ENCODE measurements around the gene DGLUCY.

- no peak for TF ChIP-seq CTCF (IDR thresholded peaks at IDR 0.05 in 8 of 11, conservative IDR thresholded peaks at IDR 0.05 in 3 of 11)
- no peak for TF ChIP-seq POLR2AphosphoS5 (IDR thresholded peaks at IDR 0.05)
- TF ChIP-seq POLR2A (IDR thresholded peaks at IDR 0.05) = no peak
Observed at GRCh38 chr14:91185721-91186120, 71.8 kb downstream of the DGLUCY start.

All from spleen (tissue), 7 donors.